ELF-1 (cell line): ENCODE data around the gene PRXL2A.
"Not testable (repeated sequence)": the region's sequence is repeated elsewhere in the genome, so short reads cannot be mapped to it uniquely, and the experiment has no call there.

ENCODE experiments used
- DNase-seq: peaks from one replicate; pipeline ENCODE4 v3.0.0-alpha.2; 2016; ENCODE audit warnings: low read depth, low spot score

The PRXL2A gene

DNA sequence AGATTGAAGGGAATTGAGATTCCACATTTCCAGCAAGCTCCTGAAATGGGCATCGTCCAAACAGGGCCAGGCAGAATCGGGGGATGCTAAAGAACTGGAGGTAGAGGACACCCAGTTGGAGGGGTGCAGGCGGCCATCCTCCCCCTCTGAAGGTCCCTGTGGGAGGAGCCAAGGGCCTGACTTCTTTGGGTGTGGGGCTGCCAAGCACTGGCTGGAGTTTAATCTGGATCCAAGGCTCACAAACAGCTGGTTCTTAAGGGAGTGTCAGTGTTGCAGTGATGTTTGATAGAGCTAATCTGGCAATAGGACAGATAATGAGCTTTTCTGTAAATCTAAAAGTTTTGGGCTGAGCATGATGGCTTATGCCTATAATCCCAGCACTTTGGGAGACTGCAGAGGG, 66.6 kb downstream of the PRXL2A start:
- DNase-seq: no peak

DNA sequence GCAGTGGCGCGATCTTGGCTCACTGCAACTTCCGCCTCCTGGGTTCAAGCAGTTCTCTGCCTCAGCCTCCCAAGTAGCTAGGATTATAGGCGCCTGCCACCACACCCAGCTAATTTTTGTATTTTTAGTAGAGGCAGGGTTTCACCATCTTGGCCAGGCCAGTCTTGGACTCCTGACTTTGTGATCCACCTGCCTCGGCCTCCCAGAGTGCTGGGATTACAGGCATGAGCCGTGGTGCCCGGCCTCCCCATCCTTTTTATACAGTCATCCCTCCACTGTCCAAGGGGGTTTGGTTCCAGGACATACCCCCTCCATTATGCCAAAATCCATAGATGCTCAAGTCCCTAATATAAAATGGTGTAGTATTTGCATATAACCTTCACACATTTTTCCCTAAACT, 67.3 kb downstream of the PRXL2A start:
- not testable (repeated sequence) for DNase-seq

DNA sequence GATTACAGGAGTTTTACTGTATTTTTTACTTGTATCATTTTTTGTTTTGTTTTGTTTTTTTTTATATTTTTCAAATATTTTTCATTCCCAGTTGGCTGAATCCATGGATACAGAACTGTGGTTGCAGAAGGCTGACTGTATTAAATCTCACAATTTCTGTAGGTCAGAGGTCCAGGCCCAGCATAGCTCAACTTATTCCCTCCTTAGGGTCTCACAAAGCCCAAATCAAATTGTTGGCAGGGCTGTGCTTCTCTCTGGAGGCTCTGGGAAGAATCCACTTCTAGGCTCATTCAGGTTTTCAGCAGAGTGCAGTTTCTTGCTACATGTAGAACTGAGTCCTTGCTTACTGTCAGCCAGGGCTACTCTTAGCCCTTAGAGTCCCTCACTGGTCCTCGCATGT, 68.3 kb downstream of the PRXL2A start:
- no peak for DNase-seq

DNA sequence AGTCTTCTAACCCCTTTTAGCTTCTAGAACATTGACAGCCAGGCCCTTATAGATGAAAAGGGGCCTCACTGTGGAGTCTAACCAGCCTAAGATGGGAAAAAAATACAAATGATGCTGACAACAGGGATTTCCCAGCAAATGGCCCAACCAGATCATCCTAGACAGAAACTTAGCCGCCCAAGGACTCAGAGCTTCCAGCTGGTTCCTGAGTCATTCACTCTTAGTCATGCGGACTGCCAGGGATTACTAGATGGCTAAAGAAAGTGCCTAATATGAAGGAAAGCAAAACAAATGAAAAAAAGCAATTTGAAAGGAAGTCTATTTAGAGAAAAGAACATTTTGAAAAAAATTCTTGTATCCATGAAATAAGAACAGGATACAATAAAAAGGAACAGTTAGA, 69.5 kb downstream of the PRXL2A start:
- DNase-seq: no peak

DNA sequence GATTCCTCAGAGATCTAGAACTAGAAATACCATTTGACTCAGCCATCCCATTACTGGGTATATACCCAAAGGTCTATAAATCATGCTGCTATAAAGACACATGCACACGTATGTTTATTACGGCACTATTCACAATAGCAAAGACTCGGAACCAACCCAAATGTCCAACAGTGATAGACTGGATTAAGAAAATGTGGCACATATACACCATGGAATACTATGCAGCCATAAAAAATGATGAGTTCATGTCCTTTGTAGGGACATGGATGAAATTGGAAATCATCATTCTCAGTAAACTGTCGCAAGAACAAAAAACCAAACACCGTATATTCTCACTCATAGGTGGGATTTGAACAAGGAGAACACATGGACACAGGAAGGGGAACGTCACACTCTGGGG, 72.0 kb downstream of the PRXL2A start:
- not testable (repeated sequence) for DNase-seq

DNA sequence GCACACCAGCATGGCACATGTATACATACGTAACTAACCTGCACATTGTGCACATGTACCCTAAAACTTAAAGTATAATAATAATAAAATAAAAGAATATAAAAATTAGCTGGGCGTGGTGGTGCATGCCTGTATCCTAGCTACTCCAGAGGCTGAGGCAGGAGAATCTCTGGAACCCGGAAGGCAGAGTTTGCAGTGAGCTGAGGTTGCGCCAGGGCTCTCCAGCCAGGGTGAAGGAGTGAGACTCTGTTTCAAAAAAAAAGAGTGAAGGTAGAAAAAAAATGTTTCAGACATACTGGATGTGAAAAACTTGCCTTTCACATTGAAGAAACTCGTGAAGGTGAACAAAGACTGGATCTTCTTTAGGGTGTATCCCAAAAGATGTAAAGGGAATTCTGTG, 72.5 kb downstream of the PRXL2A start:
- no peak for DNase-seq

DNA sequence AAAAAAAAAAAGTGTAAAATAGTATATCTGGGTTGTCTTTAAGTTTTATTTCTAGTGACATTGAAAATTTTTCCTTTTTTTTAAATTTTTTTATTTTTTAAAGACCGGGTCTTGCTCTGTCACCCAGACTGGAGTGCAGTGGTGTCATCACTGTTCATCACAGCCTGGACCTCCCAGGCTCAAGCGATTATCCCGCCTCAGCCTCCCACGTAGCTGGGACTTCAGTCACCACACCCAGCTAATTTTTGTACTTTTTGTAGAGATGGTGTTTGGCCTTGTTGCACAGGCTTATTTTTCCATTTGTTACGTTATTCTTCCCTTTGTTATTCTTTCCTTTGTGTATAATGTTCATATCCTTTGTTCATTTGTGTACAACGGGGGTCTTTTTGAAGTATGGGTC, 75.9 kb downstream of the PRXL2A start:
- DNase-seq: no peak

DNA sequence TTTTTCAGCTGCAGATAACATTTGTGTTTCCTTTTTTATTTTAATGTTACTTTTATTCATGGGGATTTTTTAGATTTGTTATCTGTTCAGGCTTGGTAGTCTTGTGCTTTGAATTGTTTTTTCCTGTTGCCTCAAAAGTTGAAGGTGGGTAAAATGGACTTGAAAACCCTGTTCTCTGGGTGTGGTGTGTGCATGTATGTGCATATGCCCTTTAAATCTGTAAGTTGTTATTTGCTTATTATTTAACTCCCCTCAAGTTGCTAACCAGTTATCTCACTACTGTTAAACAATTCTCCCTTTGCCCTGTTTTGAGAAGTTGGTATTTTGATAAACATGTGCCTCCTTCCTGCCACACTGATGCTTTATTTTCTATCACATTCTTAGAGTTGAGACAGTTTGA, 76.3 kb downstream of the PRXL2A start:
- DNase-seq: no peak

DNA sequence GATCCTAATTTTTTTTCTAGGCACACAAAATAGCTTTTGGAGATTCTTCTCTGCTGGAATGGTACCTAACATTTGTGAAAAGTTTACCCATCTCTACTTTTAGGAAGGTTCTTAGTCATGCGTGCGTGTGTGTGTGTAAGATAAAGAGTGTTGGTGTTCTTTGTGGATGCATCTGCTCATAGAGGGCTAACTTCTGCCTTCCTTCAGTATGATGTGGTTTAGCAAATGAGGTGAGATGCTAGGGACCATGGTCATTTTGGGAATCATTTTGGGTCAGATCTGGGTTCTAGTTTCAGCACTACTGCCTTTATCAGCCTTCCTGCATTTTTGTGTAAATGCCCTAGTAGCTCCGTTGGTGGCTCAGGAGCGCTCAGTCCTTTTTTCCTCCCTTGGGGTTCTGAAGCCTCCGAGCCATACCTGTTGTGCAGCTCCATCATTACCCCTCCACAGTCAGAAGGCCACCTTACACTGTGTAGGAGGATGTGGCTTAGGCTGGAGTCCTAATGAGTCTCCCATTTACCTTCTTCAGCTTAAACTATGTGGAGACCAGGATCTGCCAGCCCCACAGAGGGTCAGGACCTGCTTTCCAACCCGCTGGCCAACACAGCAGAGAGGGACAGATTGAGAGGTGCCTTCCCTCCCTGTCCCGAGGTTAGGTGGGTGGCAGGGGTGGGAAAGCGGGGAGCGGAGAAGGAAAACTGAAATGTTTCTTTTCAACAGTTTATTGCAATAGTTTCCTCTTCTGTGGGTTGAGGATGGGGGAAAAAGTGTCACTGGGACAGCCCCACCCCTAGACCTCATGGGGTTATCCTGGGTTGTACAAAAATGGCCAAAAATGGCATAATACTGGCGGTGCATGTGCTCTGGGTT, 77.0 kb downstream of the PRXL2A start:
- no peak for DNase-seq

DNA sequence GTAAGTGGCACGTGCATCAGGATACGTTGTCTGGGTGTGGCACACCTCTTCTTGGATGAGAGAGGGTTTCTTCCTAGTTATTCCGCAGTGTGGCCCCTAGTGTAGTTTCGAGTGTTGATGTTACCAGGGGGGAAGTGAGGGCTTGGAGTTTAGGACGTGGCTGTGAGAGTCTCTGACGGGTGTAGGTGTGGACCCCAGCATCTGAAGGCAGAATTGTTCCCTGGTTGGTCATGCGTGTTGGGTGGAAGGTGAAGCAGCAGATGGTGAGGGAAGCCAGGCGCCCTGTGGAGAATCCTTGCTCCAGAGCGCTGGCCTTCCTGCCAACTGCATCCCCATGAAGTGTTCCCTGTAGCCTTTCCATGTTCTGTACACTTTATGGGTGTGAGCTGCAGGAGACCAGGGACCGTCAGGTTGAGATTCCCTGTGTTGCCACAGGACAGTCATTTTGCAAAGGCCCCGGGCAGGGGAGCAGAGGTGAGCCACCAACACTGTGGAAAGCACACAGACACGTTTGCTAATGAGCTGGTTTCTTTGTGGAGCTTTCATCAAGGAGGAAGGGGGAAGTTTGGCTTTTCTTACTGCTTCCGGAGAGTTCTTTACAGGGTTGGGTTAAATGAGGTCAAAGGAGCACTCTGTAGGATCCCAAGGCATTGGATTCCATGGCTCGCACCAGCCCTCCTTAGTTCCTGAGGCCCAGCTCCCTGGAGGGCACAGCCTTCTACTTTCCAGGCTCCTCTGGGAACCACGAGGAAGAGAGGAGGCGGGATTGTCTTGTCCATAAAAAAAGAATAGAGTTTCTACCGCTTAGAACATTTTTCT, 77.8 kb downstream of the PRXL2A start:
- DNase-seq: no peak
